ENCODE data around the gene GPR155.

GPR155 gene

GRCh38 chr2:174450021-174450816, 36.6 kb downstream of the GPR155 start:
- in situ Hi-C loops (cut with MboI; ENCODE audit: low pct_unique_long_range_greater_than_20kb, low sequenced_read_pairs, unreplicated experiment) = no loop called here
- peak; percentile 10 for DNase-seq (ENCODE audit: low spot score)
- TF ChIP-seq CTCF (IDR thresholded peaks at IDR 0.05; ENCODE audit: extremely low read depth, insufficient read depth, missing control alignments) = no peak

GRCh38 chr2:174449033-174449432, 37.8 kb downstream of the GPR155 start:
- in situ Hi-C loops (cut with MboI; ENCODE audit: low pct_unique_long_range_greater_than_20kb, low sequenced_read_pairs, unreplicated experiment) = no loop called here
- no peak for DNase-seq (ENCODE audit: low spot score)
- TF ChIP-seq CTCF (IDR thresholded peaks at IDR 0.05; ENCODE audit: extremely low read depth, insufficient read depth, missing control alignments) = no peak

- in situ Hi-C loops (cut with MboI; ENCODE audit: low pct_unique_long_range_greater_than_20kb, low sequenced_read_pairs, unreplicated experiment) = no loop called here
- TF ChIP-seq CTCF (IDR thresholded peaks at IDR 0.05; ENCODE audit: extremely low read depth, insufficient read depth, missing control alignments) = no peak
- DNase-seq (ENCODE audit: low spot score) = no peak
Measured at GRCh38 chr2:174446531-174446930, 40.3 kb downstream of the GPR155 start.

- DNase-seq (ENCODE audit: low spot score) = no peak
- in situ Hi-C loops (cut with MboI; ENCODE audit: low pct_unique_long_range_greater_than_20kb, low sequenced_read_pairs, unreplicated experiment) = no loop called here
- no peak for TF ChIP-seq CTCF (IDR thresholded peaks at IDR 0.05; ENCODE audit: extremely low read depth, insufficient read depth, missing control alignments)
Measured at GRCh38 chr2:174445248-174445647, 41.6 kb downstream of the GPR155 start.

- no peak for DNase-seq (ENCODE audit: low spot score)
Measured at GRCh38 chr2:174444761-174445160, 42.1 kb downstream of the GPR155 start.

More at GRCh38 chr2:174444761-174445160, 42.1 kb downstream of the GPR155 start:
- no peak for TF ChIP-seq CTCF (IDR thresholded peaks at IDR 0.05; ENCODE audit: extremely low read depth, insufficient read depth, missing control alignments)
- in situ Hi-C loops (cut with MboI; ENCODE audit: low pct_unique_long_range_greater_than_20kb, low sequenced_read_pairs, unreplicated experiment) = no loop called here
